ENCODE data around the gene ALDH1B1. TPM values are rescaled to one million over a fixed set of nuclear protein-coding genes. Genes with fewer than 3 reads are reported as not detected.

The ALDH1B1 gene
- total and polyA plus RNA-seq, 2 donors (not counting 3 experiments of a cell fraction or from before 2014, with no cell fraction given), result 11.5 to 20.5 TPM

- H3K36me3 ChIP-seq (ENCODE audit: control insufficient read depth in 2 of 2, extremely low read depth in 1 of 2, insufficient read depth in 2 of 2, low read length in 2 of 2), result no peaks in the 10 kb centered on the region
- H3K79me2 ChIP-seq (ENCODE audit: control insufficient read depth, insufficient read depth, low read length), result no peaks in the 10 kb centered on the region
- no peak overlapping the region for H3K9ac ChIP-seq (replicated peaks; ENCODE audit: extremely low read depth, insufficient read depth, low read length)
- no peaks in the 10 kb centered on the region for H3K4me1 ChIP-seq (ENCODE audit: control insufficient read depth, extremely low read depth, insufficient read depth, low read length)
- no TSS peak for BruUV-seq (replicated peaks)
- H3K27me3 ChIP-seq (ENCODE audit: control insufficient read depth in 2 of 2, insufficient read depth in 2 of 2, low read length in 2 of 2), result peaks cover 7 to 10% of the 10 kb centered on the region in 2 experiments
- TF ChIP-seq CTCF (IDR thresholded peaks at IDR 0.05; ENCODE audit: extremely low read depth in 1 of 2, insufficient read depth in 1 of 2, low read depth in 1 of 2, low read length in 2 of 2) (no peak), JUN (IDR thresholded peaks at IDR 0.05; ENCODE audit: borderline replicate concordance, insufficient read depth, insufficient read length, low read depth) (no peak), POLR2AphosphoS5 (IDR thresholded peaks at IDR 0.05; ENCODE audit: insufficient read depth, low read depth, low read length) (no peak), POLR2A (IDR thresholded peaks at IDR 0.05; ENCODE audit: low read depth, low read length) (no peak), FOS (IDR thresholded peaks at IDR 0.05; ENCODE audit: borderline replicate concordance, insufficient read depth, low read length) (no peak), MYC (IDR thresholded peaks at IDR 0.05; ENCODE audit: low read depth, low read length) (no peak), MAX (IDR thresholded peaks at IDR 0.05; ENCODE audit: insufficient read depth, insufficient read length) (no peak), GATA2 (IDR thresholded peaks at IDR 0.05; ENCODE audit: insufficient read depth, insufficient read length, low read depth, low read length) (no peak), EZH2 (IDR thresholded peaks at IDR 0.05; ENCODE audit: borderline replicate concordance, low read depth, low read length, severe bottlenecking) (no peak)
- ChIA-PET POLR2A (no interaction called here), CTCF (interaction anchor here (1.3 to 1.4 kb wide), 2 partner anchors 9 to 288 kb away, joined by 3 to 5 read pairs; no protein-coding TSS in a partner anchor)
- H3K27ac ChIP-seq (ENCODE audit: insufficient read depth, low read depth, low read length), result no peak overlapping the region
- H3K4me2 ChIP-seq (ENCODE audit: insufficient read depth, low read length), result no peak overlapping the region
- dilution Hi-C loops (cut with MboI; ENCODE audit: extremely low pct_ligation_motif_present, low sequenced_read_pairs) (no loop called here), intact Hi-C loops (cut with micrococcal nuclease) (loop anchor here (10.0 kb wide), 1 partner anchor 61 kb away; no protein-coding TSS in a partner anchor)
- FAIRE-seq, result no peak
- H4K20me1 ChIP-seq (replicated peaks; ENCODE audit: control insufficient read depth, extremely low read depth, insufficient read depth, low read length), result no peaks in the 10 kb centered on the region
- H3K4me3 ChIP-seq (replicated peaks in 1 of 3; ENCODE audit: insufficient read depth in 1 of 3, low read depth in 1 of 3, low read length in 3 of 3), result no peak overlapping the region
- H2AFZ ChIP-seq (ENCODE audit: low read depth, low read length), result no peak overlapping the region
- no peaks in the 10 kb centered on the region for H3K9me1 ChIP-seq (replicated peaks; ENCODE audit: control insufficient read depth, extremely low read depth, insufficient read depth, low read length)
- no peaks in the 10 kb centered on the region for H3K9me3 ChIP-seq (replicated peaks; ENCODE audit: control insufficient read depth, insufficient read depth, low read length)
- DNase-seq (ENCODE audit: low read depth, low spot score), result no peak
Measured at GRCh38 chr9:38375572-38375963, 16.9 kb upstream of the ALDH1B1 start.

Measured in endothelial cell of umbilical vein (primary cell).